ENCODE measurements around the gene KIAA1958.

KIAA1958 gene

DNA sequence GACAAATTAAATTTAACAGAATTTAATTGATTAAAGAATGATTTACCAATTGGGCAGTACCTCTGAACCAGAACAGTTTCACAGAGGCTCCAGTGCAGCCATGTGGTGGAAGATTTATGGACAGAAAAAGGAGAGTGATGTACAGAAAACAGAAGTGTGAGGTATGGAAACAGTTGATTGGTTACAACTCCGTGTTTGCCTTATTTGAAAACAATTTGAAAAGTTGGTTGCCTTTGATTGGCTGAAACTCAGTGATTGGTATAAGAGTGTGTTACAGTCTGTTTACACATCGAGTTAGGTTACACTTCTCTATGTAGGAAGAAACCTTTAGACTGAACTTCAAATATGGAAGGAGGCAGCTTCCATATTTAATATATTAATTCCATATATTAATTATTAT is 30.1 kb downstream of the KIAA1958 start:
- Histone ChIP-seq H3K9ac (ENCODE audit: low read length) (no peak overlapping the region), H3K27ac (ENCODE audit: low read depth, low read length, poor library complexity, severe bottlenecking) (no peak overlapping the region), H2AFZ (ENCODE audit: low read length) (no peak overlapping the region), H3K9me2 (ENCODE audit: low read depth, low read length) (no peaks in the 10 kb centered on the region), H3K4me3 (ENCODE audit: low read depth, low read length, poor library complexity, severe bottlenecking) (no peak overlapping the region), H3K4me2 (ENCODE audit: low read length) (no peak overlapping the region), H3K4me1 (ENCODE audit: insufficient read depth, low read length, severe bottlenecking) (no peaks in the 10 kb centered on the region), H3K36me3 (ENCODE audit: insufficient read depth, low read length) (no peaks in the 10 kb centered on the region), H3F3A (ENCODE audit: insufficient read depth, low read length) (no peaks in the 10 kb centered on the region), H4K20me1 (ENCODE audit: insufficient read depth, low read length) (no peaks in the 10 kb centered on the region), H3K79me2 (ENCODE audit: insufficient read depth, low read length) (peaks cover 5% of the 10 kb centered on the region; the same call in 1 of the 2 replicates), H3K27me3 (ENCODE audit: insufficient read depth, low read length) (no peaks in the 10 kb centered on the region), H3K9me3 (ENCODE audit: low read length) (no peaks in the 10 kb centered on the region)
- TF ChIP-seq, protein P1, sequence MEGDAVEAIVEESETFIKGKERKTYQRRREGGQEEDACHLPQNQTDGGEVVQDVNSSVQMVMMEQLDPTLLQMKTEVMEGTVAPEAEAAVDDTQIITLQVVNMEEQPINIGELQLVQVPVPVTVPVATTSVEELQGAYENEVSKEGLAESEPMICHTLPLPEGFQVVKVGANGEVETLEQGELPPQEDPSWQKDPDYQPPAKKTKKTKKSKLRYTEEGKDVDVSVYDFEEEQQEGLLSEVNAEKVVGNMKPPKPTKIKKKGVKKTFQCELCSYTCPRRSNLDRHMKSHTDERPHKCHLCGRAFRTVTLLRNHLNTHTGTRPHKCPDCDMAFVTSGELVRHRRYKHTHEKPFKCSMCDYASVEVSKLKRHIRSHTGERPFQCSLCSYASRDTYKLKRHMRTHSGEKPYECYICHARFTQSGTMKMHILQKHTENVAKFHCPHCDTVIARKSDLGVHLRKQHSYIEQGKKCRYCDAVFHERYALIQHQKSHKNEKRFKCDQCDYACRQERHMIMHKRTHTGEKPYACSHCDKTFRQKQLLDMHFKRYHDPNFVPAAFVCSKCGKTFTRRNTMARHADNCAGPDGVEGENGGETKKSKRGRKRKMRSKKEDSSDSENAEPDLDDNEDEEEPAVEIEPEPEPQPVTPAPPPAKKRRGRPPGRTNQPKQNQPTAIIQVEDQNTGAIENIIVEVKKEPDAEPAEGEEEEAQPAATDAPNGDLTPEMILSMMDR (IDR thresholded peaks at IDR 0.05; ENCODE audit: low read length), result no peak
- no peak for TF ChIP-seq EZH2 (IDR thresholded peaks at IDR 0.05; ENCODE audit: borderline replicate concordance, low read length)

DNA sequence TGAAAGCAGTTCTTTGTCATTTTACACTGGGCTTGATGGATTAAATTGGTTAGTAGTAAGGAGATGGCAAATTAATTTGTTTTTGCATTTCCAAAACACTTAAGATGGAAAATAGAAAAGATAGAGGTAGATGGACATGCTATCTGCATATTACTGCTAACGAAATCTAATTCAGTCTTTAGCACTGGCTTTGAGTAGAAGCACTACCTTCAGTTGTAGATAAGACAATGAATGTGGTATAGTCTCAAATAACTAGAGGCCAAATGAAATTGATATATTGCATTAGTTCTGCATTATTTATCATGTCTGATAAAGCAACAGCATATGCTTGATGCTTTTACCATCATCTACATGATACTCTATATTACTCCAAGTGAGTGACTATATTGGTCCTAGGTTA is 33.4 kb downstream of the KIAA1958 start:
- Histone ChIP-seq H3K27me3 (ENCODE audit: insufficient read depth, low read length) (no peaks in the 10 kb centered on the region), H3F3A (ENCODE audit: insufficient read depth, low read length) (no peaks in the 10 kb centered on the region), H3K36me3 (ENCODE audit: insufficient read depth, low read length) (no peaks in the 10 kb centered on the region), H4K20me1 (ENCODE audit: insufficient read depth, low read length) (no peaks in the 10 kb centered on the region), H3K4me3 (ENCODE audit: low read depth, low read length, poor library complexity, severe bottlenecking) (no peak overlapping the region), H3K4me1 (ENCODE audit: insufficient read depth, low read length, severe bottlenecking) (no peaks in the 10 kb centered on the region), H3K27ac (ENCODE audit: low read depth, low read length, poor library complexity, severe bottlenecking) (no peak overlapping the region), H3K9ac (ENCODE audit: low read length) (no peak overlapping the region), H3K79me2 (ENCODE audit: insufficient read depth, low read length) (peaks cover 8% of the 10 kb centered on the region), H3K9me2 (ENCODE audit: low read depth, low read length) (no peaks in the 10 kb centered on the region), H3K9me3 (ENCODE audit: low read length) (no peaks in the 10 kb centered on the region), H3K4me2 (ENCODE audit: low read length) (no peak overlapping the region), H2AFZ (ENCODE audit: low read length) (no peak overlapping the region)
- TF ChIP-seq EZH2 (IDR thresholded peaks at IDR 0.05; ENCODE audit: borderline replicate concordance, low read length), result no peak
- TF ChIP-seq, protein P1 (IDR thresholded peaks at IDR 0.05; ENCODE audit: low read length), result no peak

DNA sequence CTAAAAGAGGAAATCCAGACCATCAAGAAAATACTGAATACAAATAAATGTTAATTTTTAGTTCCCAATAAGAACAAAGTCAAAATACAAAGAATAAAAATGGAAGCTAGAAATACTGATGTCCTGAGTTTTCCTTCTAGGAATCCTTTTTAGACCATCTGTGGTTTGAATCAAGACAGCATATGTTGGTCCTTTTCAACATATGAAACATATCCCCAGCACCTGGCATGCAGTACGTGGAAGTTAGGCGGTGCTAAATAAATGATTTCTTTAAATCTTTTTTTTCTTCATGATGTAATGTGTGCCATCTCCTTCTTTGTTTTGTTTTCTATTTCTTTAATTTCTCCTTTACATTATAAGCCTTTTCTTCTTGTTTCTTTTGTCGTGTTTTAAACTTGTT is 34.0 kb downstream of the KIAA1958 start:
- H3K9me3 ChIP-seq (ENCODE audit: low read length), result no peaks in the 10 kb centered on the region
- H3K9ac ChIP-seq (ENCODE audit: low read length), result no peak overlapping the region
- no peak for TF ChIP-seq EZH2 (IDR thresholded peaks at IDR 0.05; ENCODE audit: borderline replicate concordance, low read length)
- TF ChIP-seq, protein P1 (IDR thresholded peaks at IDR 0.05; ENCODE audit: low read length), result no peak
- no peaks in the 10 kb centered on the region for H3K9me2 ChIP-seq (ENCODE audit: low read depth, low read length)
- H3K4me1 ChIP-seq (ENCODE audit: insufficient read depth, low read length, severe bottlenecking), result no peaks in the 10 kb centered on the region
- H4K20me1 ChIP-seq (ENCODE audit: insufficient read depth, low read length), result no peaks in the 10 kb centered on the region
- no peak overlapping the region for H3K27ac ChIP-seq (ENCODE audit: low read depth, low read length, poor library complexity, severe bottlenecking)
- H3K4me3 ChIP-seq (ENCODE audit: low read depth, low read length, poor library complexity, severe bottlenecking), result no peak overlapping the region
- no peaks in the 10 kb centered on the region for H3K36me3 ChIP-seq (ENCODE audit: insufficient read depth, low read length)
- H3K4me2 ChIP-seq (ENCODE audit: low read length), result no peak overlapping the region
- no peaks in the 10 kb centered on the region for H3K27me3 ChIP-seq (ENCODE audit: insufficient read depth, low read length)
- H3K79me2 ChIP-seq (ENCODE audit: insufficient read depth, low read length), result peaks cover 13% of the 10 kb centered on the region
- no peak overlapping the region for H2AFZ ChIP-seq (ENCODE audit: low read length)
- H3F3A ChIP-seq (ENCODE audit: insufficient read depth, low read length), result no peaks in the 10 kb centered on the region
